ENCODE results near the gene GPATCH2L.

GRCh38 chr14:76152333-76152681 lies 585 bp downstream of the GPATCH2L start:
- TF ChIP-seq EZH2 (IDR thresholded peaks at IDR 0.05) (no peak), POLR2AphosphoS5 (IDR thresholded peaks at IDR 0.05; ENCODE audit: borderline replicate concordance, low read depth, low read length) (no peak)
